ENCODE data around the gene MYBBP1A.
"Not testable (repeated sequence)": the region's sequence is repeated elsewhere in the genome, so short reads cannot be mapped to it uniquely, and the experiment has no call there.

MYBBP1A gene, protein sequence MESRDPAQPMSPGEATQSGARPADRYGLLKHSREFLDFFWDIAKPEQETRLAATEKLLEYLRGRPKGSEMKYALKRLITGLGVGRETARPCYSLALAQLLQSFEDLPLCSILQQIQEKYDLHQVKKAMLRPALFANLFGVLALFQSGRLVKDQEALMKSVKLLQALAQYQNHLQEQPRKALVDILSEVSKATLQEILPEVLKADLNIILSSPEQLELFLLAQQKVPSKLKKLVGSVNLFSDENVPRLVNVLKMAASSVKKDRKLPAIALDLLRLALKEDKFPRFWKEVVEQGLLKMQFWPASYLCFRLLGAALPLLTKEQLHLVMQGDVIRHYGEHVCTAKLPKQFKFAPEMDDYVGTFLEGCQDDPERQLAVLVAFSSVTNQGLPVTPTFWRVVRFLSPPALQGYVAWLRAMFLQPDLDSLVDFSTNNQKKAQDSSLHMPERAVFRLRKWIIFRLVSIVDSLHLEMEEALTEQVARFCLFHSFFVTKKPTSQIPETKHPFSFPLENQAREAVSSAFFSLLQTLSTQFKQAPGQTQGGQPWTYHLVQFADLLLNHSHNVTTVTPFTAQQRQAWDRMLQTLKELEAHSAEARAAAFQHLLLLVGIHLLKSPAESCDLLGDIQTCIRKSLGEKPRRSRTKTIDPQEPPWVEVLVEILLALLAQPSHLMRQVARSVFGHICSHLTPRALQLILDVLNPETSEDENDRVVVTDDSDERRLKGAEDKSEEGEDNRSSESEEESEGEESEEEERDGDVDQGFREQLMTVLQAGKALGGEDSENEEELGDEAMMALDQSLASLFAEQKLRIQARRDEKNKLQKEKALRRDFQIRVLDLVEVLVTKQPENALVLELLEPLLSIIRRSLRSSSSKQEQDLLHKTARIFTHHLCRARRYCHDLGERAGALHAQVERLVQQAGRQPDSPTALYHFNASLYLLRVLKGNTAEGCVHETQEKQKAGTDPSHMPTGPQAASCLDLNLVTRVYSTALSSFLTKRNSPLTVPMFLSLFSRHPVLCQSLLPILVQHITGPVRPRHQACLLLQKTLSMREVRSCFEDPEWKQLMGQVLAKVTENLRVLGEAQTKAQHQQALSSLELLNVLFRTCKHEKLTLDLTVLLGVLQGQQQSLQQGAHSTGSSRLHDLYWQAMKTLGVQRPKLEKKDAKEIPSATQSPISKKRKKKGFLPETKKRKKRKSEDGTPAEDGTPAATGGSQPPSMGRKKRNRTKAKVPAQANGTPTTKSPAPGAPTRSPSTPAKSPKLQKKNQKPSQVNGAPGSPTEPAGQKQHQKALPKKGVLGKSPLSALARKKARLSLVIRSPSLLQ (N-terminal part only)

DNA sequence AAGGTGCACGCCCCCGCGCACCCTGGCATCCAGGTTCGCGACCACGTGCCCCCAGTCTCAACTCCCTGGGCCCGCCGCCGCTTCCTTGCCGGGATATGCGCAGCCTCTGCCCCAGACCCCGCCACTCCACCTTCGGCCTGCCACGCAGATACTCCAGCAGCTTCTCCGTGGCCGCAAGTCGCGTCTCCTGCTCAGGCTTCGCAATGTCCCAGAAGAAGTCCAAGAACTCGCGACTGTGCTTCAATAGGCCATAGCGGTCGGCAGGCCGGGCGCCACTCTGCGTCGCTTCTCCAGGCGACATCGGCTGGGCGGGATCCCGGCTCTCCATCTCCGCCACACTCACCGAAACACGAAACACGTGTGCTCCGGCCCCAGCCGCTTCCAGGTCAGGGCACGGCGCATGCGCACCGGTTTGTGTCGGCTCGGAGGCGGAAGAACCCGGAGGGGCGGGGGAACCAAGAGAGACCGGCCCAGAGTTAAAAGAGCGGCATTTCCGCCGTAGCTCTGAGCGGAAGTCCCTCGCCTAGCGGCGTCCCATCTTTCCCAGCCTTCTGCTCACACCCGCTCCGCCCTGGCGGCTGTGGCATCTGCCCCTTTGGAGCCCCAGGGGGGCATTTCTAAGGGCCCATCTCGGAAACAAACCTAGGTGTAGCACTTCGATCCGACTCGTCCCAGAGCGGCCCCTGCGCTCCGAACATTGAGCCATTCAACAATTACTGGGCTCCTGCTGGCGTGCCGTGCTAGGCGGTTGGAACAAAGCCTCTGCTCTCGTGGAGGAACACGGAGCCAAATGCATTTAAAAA, at the start of gene MYBBP1A:
MYBBP1A (minus strand) TSS at position 388 of the 803 bp plus-strand sequence; CDS start at position 328, 60 bp downstream.
- DNase-seq (ENCODE audit: low spot score) = peak; percentile 96

DNA sequence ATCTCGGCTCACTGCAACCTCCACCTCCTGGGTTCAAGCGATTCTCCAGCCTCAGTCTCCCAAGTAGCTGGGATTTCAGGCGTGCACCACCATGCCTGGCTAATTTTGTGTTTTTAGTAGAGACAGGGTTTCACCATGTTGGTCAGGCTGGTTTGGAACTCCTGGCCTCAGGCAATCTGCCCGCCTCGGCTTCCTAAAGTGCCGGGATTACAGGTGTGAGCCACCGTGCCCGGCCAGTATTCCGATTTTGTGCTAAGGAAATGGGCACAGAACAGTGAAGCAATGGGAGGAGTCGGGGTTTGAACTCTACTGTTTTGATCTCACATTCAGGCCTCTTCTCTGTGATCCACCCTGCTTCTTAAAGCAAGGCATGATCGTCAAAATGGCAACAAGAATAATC, 49.6 kb upstream of the MYBBP1A start:
- DNase-seq (ENCODE audit: low spot score) = not testable (repeated sequence)

DNA sequence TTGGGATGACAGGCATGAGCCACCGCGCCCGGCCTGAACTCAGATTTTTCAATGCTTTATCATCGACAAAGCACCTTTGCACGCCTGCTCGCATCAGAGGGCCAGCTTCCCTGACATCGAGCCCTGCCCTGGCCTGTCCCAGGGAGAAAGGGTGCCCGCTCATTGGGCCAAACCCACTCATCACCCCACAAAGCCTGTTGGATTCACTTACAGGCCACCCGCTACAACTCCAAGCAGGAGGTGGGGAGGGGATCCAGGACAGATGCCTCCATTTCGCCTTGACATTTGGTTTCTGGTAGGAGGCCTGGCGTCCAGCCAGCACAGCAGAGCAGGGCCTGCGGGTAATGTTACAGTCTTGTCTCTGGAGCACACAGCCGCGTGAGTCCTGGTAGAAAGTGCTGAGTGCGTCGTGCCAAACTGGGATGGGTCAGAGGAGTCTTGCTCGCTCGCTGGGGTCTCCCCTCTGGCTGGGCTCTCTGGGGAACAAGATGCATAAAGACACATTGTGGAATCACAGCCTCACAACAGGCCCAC, 49.0 kb upstream of the MYBBP1A start:
- DNase-seq (ENCODE audit: low spot score) = no peak

DNA sequence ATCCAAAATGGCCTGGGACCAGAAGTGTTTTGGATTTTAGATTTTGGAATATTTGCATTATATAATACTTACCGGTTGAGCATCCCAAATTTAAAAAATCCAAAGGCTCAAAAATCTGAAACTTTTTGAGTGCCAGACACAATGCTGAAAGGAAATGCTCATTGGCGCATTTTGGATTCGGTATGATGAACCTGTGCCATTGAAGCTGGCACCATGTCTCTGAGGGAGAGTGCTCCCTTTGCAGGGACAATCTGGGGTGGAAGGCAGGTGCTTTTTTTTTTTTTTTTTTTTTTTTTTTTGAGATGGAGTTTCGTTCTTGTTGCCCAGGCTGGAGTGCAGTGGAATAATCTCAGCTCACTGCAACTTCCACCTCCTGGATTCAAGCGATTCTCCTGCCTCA, 46.9 kb upstream of the MYBBP1A start:
- no peak for DNase-seq (ENCODE audit: low spot score)

DNA sequence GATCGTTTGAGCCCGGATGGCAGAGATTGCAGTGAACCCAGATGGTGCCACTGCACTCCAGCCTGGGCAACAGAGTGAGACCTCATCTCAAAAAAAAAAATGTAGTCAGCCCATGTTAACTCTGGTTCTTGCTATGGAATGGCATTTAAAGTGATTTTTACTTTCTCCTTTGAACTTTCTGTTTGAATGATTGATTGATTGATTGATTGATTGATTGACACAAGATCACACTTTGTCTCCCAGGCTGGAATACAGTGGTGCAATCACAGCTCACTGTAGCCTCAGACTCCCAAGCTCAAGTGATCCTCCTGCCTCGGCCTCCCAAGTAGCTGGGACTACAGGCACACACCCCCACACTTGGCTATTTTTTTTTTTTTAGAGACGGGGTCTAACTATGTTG, 46.1 kb upstream of the MYBBP1A start:
- no peak for DNase-seq (ENCODE audit: low spot score)

DNA sequence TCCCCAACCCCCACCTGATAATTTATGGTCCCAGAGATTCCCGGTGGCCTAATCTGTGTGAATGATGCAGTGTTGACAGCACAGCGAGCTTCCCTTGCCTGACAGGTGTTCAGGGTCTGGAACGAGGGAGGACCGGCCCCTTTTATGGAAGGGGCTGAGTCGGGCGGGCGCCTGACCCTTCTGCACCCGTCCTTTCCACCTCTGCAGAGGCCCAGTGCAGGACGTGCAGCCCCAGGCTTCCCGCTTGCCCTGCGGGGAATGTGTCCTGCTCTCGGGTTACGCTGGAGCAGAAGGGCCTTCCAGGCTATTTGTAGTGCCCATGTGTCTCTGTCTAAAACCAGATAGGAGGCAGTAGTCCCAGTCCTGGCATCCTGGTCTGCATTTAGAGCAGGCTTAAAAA, 45.4 kb upstream of the MYBBP1A start:
- no peak for DNase-seq (ENCODE audit: low spot score)

DNA sequence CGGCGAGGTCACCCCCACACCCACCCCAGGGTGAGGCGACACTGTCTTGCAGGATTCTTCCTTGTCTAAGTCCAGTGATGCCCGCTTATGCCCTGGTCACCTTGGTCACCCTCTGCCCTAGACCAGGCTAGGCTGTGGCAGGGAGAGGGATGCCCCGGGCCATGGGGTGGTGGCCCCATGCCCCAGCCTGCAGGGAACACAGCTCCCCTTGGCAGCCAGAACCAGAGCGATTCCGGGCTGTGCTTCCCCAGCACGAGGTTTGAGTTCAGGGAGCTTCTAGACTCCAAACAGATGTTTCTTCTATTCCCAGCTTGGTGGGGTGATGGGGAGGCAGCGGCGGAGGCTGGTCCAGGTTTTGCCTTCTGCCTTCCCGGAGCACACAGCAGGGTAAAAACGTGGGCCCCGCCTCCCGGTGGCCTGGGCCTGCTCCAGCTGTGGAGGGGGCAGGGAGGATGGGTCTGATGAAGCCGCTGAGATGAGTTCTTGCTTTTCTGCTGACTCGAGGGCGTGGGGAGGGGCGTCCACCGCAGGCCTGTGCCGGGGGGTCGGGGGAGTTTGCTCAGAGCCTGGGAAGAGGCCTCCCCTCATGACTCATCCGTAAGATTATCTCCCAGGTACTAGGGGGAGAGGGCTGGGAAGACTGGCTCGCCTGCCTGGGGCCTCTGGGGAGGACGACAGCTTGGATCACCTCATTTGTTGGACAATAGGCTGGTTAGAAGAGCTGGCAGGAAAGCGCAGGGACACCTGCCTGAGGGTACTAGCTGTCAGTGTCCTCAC, 44.5 kb upstream of the MYBBP1A start:
- no peak for DNase-seq (ENCODE audit: low spot score)

DNA sequence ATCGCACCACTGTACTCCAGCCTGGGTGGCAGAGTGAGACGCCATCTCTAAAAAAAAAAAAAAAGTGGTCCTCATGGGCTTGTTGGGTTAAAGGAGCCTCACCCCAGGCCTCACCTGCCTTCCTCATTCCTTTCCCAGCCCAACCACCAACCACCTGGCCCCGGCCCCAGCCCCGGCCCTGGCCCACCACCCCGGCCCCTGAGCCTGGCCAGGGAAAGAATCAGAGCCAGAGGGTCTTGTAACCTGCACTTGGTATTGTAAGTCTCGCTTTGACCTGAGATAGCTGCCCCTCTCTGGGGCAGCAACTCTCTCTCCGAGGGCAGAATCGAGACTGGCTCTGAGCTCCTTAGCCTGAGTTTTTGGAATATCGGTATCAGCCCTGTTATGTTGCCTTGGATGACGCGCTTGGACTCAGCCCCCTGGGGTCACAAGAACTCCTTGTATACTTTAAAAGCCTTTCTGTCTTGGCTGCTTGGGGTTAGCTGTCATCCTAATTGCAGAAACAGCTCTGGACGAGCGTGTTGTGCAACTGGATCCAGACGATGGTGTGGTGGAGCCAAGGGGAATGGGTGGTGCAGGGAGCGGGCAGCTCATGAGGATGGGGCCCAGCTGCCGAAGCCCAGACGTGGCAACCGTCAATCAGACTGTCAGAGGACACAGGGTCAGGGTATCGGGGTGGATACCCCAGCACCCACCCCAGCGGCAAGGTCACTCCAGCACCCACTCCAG, 43.8 kb upstream of the MYBBP1A start:
- peak; percentile 66 for DNase-seq (ENCODE audit: low spot score)

DNA sequence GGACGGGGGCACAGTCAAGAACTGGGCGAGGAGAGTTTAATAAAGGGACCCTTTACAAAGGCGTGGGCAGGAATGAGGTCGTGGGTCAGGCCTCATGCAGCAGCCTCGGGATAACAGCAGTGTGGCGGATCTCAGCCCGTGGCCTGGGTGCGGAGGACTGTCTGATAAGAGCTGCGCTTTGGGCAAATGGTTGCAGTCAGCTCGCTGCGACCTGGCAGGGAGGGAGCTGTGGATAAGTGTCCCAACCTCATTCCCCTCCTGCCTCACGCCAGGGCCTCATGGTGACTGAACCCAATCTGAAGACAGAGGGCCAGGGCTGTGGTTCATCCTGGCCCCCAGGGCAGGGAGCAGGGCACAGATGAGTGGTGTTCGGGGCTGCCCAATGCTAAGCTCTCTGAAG, 42.8 kb upstream of the MYBBP1A start:
- no peak for DNase-seq (ENCODE audit: low spot score)

DNA sequence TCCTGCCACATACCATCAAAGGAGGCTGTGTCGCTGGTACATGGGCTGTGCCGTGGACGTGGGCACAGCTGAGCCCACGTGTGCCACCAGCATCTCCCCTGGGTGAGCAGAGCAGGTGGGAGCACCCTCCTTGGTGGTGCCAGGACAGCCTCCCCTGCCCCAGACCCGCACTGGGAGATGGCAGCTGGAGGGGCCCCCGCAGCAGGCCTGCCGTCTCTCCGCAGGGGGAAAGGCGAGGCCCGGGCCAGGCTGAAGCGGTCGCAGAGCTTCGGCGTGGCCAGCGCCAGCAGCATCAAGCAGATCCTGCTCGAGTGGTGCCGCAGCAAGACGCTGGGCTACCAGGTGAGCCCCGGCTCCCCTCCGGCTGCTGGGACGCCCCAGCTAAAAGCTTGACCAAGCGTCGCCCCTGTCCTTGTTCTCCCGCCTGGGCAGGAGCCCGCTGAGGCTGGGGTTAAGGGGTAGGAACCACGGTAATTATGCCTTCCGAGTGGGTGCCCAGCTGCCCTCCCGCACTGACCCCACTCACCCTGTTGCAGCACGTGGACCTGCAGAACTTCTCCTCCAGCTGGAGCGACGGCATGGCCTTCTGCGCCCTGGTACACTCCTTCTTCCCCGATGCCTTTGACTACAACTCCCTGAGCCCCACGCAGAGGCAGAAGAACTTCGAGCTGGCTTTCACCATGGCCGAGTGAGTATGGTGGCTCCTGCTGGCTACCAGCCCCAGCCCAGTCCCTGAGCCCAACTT, 41.6 kb upstream of the MYBBP1A start:
- no peak for DNase-seq (ENCODE audit: low spot score)

DNA sequence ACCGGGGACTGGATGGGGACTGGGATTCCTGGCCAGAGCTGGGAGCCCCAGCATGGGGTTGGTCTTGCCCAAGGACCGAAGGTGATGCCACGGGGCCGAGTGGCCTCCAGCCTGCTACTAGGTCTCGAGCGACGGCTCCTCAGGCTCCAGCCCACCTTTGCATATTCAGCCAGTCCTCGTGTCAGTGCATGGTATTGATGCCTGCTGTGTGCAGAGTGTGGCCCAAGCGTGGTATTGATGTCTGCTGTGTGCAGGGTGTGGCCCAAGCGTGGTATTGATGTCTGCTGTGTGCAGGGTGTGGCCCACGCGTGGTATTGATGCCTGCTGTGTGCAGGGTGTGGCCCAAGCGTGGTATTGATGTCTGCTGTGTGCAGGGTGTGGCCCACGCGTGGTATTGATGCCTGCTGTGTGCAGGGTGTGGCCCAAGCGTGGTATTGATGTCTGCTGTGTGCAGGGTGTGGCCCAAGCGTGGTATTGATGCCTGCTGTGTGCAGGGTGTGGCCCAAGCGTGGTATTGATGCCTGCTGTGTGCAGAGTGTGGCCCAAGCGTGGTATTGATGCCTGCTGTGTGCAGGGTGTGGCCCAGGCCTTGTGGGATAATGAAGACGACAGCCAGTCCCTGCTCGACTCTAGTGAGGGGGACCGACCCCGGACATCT, 40.6 kb upstream of the MYBBP1A start:
- DNase-seq (ENCODE audit: low spot score) = not testable (repeated sequence)

DNA sequence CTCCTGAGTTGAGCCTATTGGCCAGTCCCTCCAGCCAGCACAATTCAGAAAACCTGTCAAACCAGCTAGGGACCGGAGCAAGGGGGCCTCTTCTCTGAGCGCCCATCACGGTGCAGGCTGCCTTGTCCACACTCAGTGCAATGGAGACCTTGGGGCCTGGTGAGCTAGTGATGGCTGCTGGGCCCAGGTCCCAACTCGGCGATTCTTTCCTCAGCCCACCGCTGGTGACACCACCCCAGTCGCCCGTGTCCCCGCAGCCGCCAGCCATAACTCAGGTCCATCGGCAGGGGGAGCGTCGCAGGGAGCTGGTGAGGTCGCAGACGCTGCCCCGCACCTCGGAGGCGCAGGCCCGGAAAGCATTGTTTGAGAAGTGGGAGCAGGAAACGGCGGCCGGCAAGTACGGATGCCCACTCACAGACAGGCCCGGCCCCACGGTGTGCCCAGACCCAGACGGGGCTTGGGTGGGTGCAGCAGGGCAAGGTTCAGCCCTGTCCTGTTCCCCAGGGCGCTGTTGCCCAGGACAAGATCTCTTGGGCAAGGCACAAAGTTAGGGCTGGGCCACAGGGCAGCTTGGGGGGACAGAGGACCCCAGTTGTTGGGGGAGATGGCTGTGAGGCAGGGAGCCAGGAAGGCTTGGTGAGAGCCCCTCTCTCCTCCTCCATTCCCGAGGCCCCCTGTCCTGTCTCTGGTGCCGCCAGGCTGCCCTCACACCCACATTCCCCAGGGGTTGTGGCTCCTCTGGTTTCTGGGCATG, 39.9 kb upstream of the MYBBP1A start:
- DNase-seq (ENCODE audit: low spot score) = no peak

DNA sequence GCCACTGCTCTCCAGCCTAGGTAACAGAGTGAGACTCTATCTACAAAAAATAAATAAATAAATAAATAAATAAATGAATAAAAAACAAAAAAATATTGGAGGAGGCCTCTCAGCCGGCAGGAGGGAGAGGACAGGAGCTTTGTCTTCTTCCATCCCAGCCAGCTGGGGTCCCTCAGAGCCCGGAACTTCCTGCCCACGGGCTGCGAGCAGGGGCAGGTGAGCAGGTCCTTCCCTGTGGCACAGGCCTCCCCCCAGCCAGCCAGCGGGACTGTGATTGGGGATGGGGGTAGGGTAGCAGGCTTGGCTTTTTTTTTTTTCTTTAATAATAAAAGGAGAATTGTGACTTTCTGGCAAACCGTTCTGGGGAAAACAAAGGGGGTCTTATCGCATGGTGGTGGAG, 39.2 kb upstream of the MYBBP1A start:
- no peak for DNase-seq (ENCODE audit: low spot score)

DNA sequence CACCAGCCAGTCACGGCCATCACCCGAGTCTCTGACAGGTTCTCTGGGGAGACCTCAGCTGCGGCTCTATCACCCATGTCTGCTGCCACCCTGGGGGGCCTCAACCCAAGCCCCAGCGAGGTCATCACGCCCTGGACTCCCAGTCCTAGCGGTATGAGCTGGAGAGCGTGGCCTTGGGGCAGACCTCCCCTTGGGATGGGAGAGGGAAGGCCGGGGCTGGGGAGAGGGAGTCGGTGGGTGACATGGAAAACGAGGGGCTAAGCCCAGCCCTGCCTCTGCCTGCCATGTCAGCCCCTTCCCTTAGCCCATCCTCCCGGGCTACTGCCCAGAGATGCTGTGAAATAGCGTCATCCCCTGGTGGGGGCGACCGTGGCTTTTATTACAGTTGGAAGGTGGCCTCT, 37.8 kb upstream of the MYBBP1A start:
- DNase-seq (ENCODE audit: low spot score) = no peak

DNA sequence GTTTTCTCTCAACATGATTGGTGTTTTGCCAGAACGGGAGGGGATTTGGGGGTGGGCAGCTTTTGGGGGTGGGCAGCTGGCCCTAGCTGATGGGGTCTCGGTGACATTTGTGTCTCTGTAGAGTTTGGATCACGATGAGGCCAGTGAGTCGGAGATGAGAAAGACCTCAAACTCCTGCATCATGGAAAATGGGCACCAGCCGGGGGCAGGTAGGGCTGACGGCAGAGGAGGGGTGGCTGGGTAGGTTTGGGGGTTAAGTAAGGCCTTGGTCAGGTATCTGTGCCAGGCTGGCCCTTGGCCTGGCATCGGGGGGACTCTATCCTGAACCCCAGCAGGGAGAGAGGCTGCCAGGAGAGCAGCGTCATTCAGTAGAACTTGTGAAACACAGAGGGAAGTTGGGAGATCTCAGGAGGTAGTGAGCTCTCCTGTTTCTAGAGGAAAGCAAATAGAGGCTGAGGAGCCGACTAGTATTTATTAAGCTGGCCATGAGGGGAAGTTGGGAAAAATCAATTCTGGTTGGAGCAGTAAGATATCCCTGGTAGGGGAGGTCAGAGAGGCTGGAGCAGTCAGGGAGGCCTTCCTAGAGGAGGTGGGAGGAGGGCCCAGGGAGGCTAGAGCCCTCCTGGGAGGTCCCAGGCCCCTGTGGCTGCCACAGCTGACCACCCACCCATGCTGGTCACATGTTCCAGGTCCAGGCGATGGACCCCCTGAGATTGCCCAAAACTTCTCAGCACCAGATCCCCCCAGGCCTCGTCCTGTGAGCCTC, 37.2 kb upstream of the MYBBP1A start:
- DNase-seq (ENCODE audit: low spot score) = no peak

DNA sequence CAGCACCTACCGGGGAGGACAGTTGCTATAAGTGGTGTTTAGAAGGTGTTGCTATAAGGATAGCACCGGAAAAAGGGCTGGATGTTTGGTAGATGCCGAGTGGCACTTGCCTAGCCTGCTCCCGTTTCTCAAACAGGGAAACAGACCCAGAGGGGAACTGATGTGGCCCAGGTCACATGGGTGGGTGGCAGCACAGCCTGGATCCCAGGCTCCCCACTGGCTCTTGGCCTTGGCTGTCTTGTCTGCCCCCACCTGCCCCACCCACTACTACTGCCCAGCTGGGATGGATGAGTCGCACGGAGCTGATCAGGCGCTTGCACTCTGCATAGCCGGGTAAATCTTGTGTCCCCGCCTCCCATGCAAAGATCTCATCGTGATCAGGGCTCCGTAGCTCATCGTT, 36.3 kb upstream of the MYBBP1A start:
- no peak for DNase-seq (ENCODE audit: low spot score)

DNA sequence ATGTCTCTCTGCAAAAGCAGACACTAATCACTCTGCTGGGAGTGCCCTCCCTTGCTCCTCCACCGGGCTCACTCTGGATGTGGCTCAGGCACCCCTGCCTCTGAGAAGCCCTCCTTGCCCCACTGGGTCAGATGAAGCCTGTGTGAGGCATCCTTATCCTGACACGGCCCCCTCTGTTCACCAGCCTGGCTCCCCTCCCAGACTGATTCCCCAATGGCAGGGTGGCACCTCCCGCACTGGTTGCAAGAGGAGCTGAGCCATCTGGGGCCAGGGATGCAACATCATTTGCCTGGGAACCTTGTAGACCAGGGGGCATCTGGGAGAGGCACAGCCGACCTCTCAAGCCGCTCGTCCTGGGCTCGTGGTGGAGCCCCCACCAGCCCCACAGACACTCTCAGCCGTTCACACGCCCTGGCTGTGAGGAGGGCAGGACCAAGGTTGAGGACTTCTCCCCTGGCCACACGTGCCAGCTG, 35.8 kb upstream of the MYBBP1A start:
- no peak for DNase-seq (ENCODE audit: low spot score)
